ENCODE measurements around the gene SCLY.

GRCh38 chr2:238039985-238040384 lies 20.8 kb upstream of the SCLY start:
- TF ChIP-seq EZH2 (IDR thresholded peaks at IDR 0.05) (no peak), POLR2AphosphoS5 (IDR thresholded peaks at IDR 0.05; ENCODE audit: low read depth, low read length) (no peak), POLR2A (IDR thresholded peaks at IDR 0.05; ENCODE audit: borderline replicate concordance, extremely low read depth, insufficient read depth, insufficient read length) (no peak), CTCF (IDR thresholded peaks at IDR 0.05 in 2 of 3, conservative IDR thresholded peaks at IDR 0.05 in 1 of 3; ENCODE audit: borderline replicate concordance in 1 of 3, insufficient read depth in 1 of 3, low read depth in 2 of 3, low read length in 2 of 3) (no peak), FOSL1 (IDR thresholded peaks at IDR 0.05; ENCODE audit: low read depth) (no peak)
